Esophagus mucosa (tissue), 1 donor: ENCODE measurements around the gene P3H4. TPM values are rescaled to one million over a fixed set of nuclear protein-coding genes. Genes with fewer than 3 reads are reported as not detected.
"Not testable (repeated sequence)": the region's sequence is repeated elsewhere in the genome, so short reads cannot be mapped to it uniquely, and the experiment has no call there.

Experiments used
- ATAC-seq: fragments of 200-7000 bp; cut with Tn5 transposase; one replicate; pipeline ENCODE4 v1.9.1; 2020
- total RNA-seq: library from RNA; stranded (reverse); gene quantifications from one replicate; pipeline ENCODE4 v1.2.4, GENCODE V29; 2023
- donor health status: DM: yes; HTN: yes; CAD: no.

The P3H4 gene
- 1.9 TPM for total RNA-seq

- ATAC-seq: peak; percentile 80
Observed at GRCh38 chr17:41811549-41812380, at the start of gene P3H4. Gene P3H4 (minus strand): TSS chr17:41811949. CDS start chr17:41811915, 34 bp downstream.

GRCh38 chr17:41860254-41860931, 48.6 kb upstream of the P3H4 start:
- no peak for ATAC-seq

- peak; percentile 51 for ATAC-seq
Observed at GRCh38 chr17:41851382-41851781, 39.6 kb upstream of the P3H4 start.

GRCh38 chr17:41849251-41849990, 37.7 kb upstream of the P3H4 start:
- ATAC-seq: no peak

GRCh38 chr17:41848788-41849187, 37.0 kb upstream of the P3H4 start:
- ATAC-seq: no peak

GRCh38 chr17:41844971-41845370, 33.2 kb upstream of the P3H4 start:
- ATAC-seq: no peak

GRCh38 chr17:41840781-41841180, 29.0 kb upstream of the P3H4 start:
- not testable (repeated sequence) for ATAC-seq

GRCh38 chr17:41839448-41839847, 27.7 kb upstream of the P3H4 start:
- not testable (repeated sequence) for ATAC-seq

GRCh38 chr17:41837761-41838538, 26.2 kb upstream of the P3H4 start, which contains the start of gene KLHL10:
Gene KLHL10 (plus strand): TSS chr17:41837825. CDS start chr17:41837933, 108 bp downstream.
- ATAC-seq: no peak

- ATAC-seq: no peak
Observed at GRCh38 chr17:41836550-41837196, 24.9 kb upstream of the P3H4 start.

GRCh38 chr17:41835800-41836549, 24.2 kb upstream of the P3H4 start, which contains the start of gene NT5C3B:
Gene NT5C3B (minus strand): TSS chr17:41836232. CDS start chr17:41836193, 39 bp downstream.
- peak; percentile 80 for ATAC-seq

GRCh38 chr17:41835214-41835799, 23.6 kb upstream of the P3H4 start:
- peak; percentile 23 for ATAC-seq

- not testable (repeated sequence) for ATAC-seq
Observed at GRCh38 chr17:41829961-41830360, 18.2 kb upstream of the P3H4 start.

- ATAC-seq: no peak
Observed at GRCh38 chr17:41825175-41825845, 13.6 kb upstream of the P3H4 start.

- ATAC-seq: no peak
Observed at GRCh38 chr17:41824086-41824485, 12.3 kb upstream of the P3H4 start.

GRCh38 chr17:41823580-41823979, 11.8 kb upstream of the P3H4 start:
- ATAC-seq: no peak

- no peak for ATAC-seq
Observed at GRCh38 chr17:41823141-41823524, 11.4 kb upstream of the P3H4 start.

GRCh38 chr17:41822216-41823140, 10.7 kb upstream of the P3H4 start:
- ATAC-seq: no peak

GRCh38 chr17:41821776-41822175, 10.0 kb upstream of the P3H4 start:
- no peak for ATAC-seq
